Measurements from ENCODE around the gene BTC.
"Not testable (repeated sequence)": the region's sequence is repeated elsewhere in the genome, so short reads cannot be mapped to it uniquely, and the experiment has no call there.

BTC gene

GRCh38 chr4:74757136-74757535 lies 37.2 kb downstream of the BTC start:
- no peak for DNase-seq

- no peak for DNase-seq
Observed at GRCh38 chr4:74755486-74755885, 38.8 kb downstream of the BTC start.

GRCh38 chr4:74754218-74754617 lies 40.1 kb downstream of the BTC start:
- DNase-seq = no peak

- DNase-seq = no peak
Observed at GRCh38 chr4:74752798-74753197, 41.5 kb downstream of the BTC start.

- no peak for DNase-seq
Observed at GRCh38 chr4:74751856-74752255, 42.5 kb downstream of the BTC start.

GRCh38 chr4:74751247-74751646 lies 43.1 kb downstream of the BTC start:
- DNase-seq = no peak

- no peak for DNase-seq
Observed at GRCh38 chr4:74742185-74742584, 52.1 kb downstream of the BTC start.

GRCh38 chr4:74738464-74739143 lies 55.7 kb downstream of the BTC start:
- no peak for DNase-seq

GRCh38 chr4:74734995-74735394 lies 59.3 kb downstream of the BTC start:
- DNase-seq = no peak

- DNase-seq = no peak
Observed at GRCh38 chr4:74733756-74734155, 60.6 kb downstream of the BTC start.

- DNase-seq = no peak
Observed at GRCh38 chr4:74724979-74725378, 69.3 kb downstream of the BTC start.

- no peak for DNase-seq
Observed at GRCh38 chr4:74716436-74716765, 77.9 kb downstream of the BTC start.

- DNase-seq = peak; percentile 32
Observed at GRCh38 chr4:74715706-74716435, 78.5 kb downstream of the BTC start.

- DNase-seq = no peak
Observed at GRCh38 chr4:74714611-74715130, 79.7 kb downstream of the BTC start.

GRCh38 chr4:74708135-74708534 lies 86.2 kb downstream of the BTC start:
- DNase-seq = not testable (repeated sequence)
